ENCODE data around the gene TARP.
"Not testable (repeated sequence)": the region's sequence is repeated elsewhere in the genome, so short reads cannot be mapped to it uniquely, and the experiment has no call there.

The TARP gene

DNA sequence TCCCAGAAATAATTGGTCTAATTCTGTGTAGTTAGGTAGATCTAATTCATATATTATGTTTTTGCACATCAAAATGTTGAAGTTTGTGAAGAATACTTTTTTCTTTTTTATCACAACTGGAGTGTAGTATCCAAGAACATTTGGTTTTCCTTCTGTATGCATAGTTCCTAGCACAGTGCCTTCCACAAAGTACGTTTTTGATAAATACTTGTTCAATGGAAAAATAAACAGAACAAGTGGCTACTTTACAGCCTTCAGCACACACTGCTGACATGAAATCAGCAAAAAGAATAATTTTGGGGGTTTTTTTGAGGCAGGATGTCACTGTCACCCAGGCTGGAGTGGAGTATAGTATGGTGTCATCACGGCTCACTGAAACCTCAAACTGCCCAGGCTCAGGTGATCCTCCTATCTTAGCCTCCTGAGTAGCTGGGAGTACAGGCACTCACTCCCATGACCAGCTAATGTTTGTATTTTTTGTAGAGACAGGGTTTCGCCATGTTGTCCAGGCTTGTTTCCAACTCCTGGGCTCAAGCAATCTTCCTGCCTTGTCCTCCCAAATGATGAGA, 27.9 kb downstream of the TARP start:
- TF ChIP-seq POLR2AphosphoS5 (IDR thresholded peaks at IDR 0.05; ENCODE audit: low read depth) = peak; percentile 32; the same call in 1 of the 2 replicates
- TF ChIP-seq, protein P1, sequence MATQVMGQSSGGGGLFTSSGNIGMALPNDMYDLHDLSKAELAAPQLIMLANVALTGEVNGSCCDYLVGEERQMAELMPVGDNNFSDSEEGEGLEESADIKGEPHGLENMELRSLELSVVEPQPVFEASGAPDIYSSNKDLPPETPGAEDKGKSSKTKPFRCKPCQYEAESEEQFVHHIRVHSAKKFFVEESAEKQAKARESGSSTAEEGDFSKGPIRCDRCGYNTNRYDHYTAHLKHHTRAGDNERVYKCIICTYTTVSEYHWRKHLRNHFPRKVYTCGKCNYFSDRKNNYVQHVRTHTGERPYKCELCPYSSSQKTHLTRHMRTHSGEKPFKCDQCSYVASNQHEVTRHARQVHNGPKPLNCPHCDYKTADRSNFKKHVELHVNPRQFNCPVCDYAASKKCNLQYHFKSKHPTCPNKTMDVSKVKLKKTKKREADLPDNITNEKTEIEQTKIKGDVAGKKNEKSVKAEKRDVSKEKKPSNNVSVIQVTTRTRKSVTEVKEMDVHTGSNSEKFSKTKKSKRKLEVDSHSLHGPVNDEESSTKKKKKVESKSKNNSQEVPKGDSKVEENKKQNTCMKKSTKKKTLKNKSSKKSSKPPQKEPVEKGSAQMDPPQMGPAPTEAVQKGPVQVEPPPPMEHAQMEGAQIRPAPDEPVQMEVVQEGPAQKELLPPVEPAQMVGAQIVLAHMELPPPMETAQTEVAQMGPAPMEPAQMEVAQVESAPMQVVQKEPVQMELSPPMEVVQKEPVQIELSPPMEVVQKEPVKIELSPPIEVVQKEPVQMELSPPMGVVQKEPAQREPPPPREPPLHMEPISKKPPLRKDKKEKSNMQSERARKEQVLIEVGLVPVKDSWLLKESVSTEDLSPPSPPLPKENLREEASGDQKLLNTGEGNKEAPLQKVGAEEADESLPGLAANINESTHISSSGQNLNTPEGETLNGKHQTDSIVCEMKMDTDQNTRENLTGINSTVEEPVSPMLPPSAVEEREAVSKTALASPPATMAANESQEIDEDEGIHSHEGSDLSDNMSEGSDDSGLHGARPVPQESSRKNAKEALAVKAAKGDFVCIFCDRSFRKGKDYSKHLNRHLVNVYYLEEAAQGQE (IDR thresholded peaks at IDR 0.05; ENCODE audit: insufficient replicate concordance, low read depth) = no peak
- Histone ChIP-seq H3K27me3 (ENCODE audit: insufficient read depth, poor library complexity, severe bottlenecking) (no peaks in the 10 kb centered on the region), H3K27ac (replicated peaks) (peak overlapping the region; percentile 10), H3K4me3 (replicated peaks; ENCODE audit: insufficient read depth, low read length) (no peak overlapping the region)
- no peak for DNase-seq (ENCODE audit: low read depth in 1 of 2, low spot score in 1 of 2)

DNA sequence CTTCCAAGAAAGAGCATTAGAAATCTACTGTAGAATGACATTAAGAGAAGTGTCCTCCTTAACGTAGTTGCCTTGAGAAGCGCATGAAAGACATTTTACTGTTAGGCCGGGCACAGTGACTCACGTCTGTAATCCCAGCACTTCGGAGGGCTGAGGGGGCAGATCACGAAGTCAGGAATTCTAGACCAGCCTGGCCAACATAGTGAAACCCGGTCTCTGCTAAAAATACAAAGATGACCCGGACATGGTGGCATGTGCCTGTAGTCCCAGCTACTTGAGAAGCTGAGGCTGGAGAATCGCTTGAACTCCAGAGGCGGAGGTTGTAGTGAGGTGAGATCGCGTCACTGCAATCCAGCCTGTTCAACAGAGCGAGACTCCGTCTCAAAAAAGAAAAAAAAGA, 28.9 kb downstream of the TARP start:
- TF ChIP-seq GABPA (IDR thresholded peaks at IDR 0.05; ENCODE audit: low read depth) (no peak), POLR2AphosphoS5 (IDR thresholded peaks at IDR 0.05; ENCODE audit: low read depth) (no peak), SPI1 (IDR thresholded peaks at IDR 0.05; ENCODE audit: borderline replicate concordance, low read depth) (no peak)
- TF ChIP-seq, protein P2, sequence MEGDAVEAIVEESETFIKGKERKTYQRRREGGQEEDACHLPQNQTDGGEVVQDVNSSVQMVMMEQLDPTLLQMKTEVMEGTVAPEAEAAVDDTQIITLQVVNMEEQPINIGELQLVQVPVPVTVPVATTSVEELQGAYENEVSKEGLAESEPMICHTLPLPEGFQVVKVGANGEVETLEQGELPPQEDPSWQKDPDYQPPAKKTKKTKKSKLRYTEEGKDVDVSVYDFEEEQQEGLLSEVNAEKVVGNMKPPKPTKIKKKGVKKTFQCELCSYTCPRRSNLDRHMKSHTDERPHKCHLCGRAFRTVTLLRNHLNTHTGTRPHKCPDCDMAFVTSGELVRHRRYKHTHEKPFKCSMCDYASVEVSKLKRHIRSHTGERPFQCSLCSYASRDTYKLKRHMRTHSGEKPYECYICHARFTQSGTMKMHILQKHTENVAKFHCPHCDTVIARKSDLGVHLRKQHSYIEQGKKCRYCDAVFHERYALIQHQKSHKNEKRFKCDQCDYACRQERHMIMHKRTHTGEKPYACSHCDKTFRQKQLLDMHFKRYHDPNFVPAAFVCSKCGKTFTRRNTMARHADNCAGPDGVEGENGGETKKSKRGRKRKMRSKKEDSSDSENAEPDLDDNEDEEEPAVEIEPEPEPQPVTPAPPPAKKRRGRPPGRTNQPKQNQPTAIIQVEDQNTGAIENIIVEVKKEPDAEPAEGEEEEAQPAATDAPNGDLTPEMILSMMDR (IDR thresholded peaks at IDR 0.05; ENCODE audit: insufficient read depth, low read length) = no peak
- TF ChIP-seq, protein P1 (IDR thresholded peaks at IDR 0.05; ENCODE audit: insufficient replicate concordance, low read depth) = no peak
- no peak for DNase-seq (ENCODE audit: low read depth in 1 of 2, low spot score in 1 of 2)
- no peak overlapping the region for H3K4me3 ChIP-seq (replicated peaks; ENCODE audit: insufficient read depth, low read length)
- no peaks in the 10 kb centered on the region for H3K27me3 ChIP-seq (ENCODE audit: insufficient read depth, poor library complexity, severe bottlenecking)
- peak overlapping the region; percentile 32 for H3K27ac ChIP-seq (replicated peaks)

DNA sequence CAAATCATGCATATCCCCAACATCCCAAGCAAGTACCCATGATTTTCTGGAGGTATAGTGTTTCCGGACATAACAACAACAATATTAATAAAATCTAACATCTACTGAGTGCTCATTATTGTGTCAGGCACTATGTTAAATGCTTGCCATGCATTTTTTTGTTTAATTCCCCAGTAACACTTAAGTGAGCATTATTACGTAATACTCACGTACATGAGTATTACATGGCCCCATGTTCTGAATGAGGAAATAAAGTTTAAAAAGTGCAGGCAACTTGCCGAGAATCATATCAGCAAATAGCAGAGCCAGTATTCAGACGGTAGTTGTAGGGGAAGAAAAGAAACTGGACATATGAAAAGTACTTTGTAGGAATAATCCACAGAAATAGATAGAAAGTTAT, 30.1 kb downstream of the TARP start:
- DNase-seq (ENCODE audit: low read depth in 1 of 2, low spot score in 1 of 2) = peak in 1 of 2 experiments; percentile 35
- not testable (repeated sequence) for H3K27me3 ChIP-seq (ENCODE audit: insufficient read depth, poor library complexity, severe bottlenecking); H3K4me3 ChIP-seq (replicated peaks; ENCODE audit: insufficient read depth, low read length)
- peak overlapping the region; percentile 50 for H3K27ac ChIP-seq (replicated peaks)

DNA sequence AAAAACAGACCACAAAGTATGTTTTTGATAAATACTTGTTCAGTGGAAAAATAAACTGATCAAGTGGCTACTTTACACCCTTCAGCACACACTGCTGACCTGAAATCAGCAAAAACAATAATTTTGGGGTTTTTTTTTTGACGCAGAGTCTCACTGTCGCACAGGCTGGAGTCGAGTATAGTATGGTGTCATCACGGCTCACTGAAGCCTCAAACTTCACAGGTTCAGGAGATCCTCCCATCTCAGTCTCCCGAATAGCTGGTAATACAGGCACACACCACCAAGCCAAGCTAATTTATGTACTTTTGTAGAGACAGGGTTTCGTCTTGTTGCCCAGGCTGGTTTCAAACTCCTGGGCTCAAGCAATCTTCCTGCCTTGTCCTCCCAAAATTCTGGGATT, 30.6 kb downstream of the TARP start:
- Histone ChIP-seq H3K27me3 (ENCODE audit: insufficient read depth, poor library complexity, severe bottlenecking) (no peaks in the 10 kb centered on the region), H3K4me3 (replicated peaks; ENCODE audit: insufficient read depth, low read length) (no peak overlapping the region), H3K27ac (replicated peaks) (peak overlapping the region; percentile 50; the same call in 1 of the 2 replicates)
- TF ChIP-seq GABPA (IDR thresholded peaks at IDR 0.05; ENCODE audit: low read depth) = no peak
- TF ChIP-seq, protein P1 (IDR thresholded peaks at IDR 0.05; ENCODE audit: insufficient replicate concordance, low read depth) = no peak
- TF ChIP-seq SPI1 (IDR thresholded peaks at IDR 0.05; ENCODE audit: borderline replicate concordance, low read depth) = no peak
- no peak for TF ChIP-seq POLR2AphosphoS5 (IDR thresholded peaks at IDR 0.05; ENCODE audit: low read depth)
- TF ChIP-seq, protein P2 (IDR thresholded peaks at IDR 0.05; ENCODE audit: insufficient read depth, low read length) = no peak
- no peak for DNase-seq (ENCODE audit: low read depth in 1 of 2, low spot score in 1 of 2)
